HG03457 (cell line): ENCODE data around the gene DAB1.

Experiments
- ATAC-seq: cut with Tn5 transposase; IDR thresholded peaks from one replicate; pipeline ENCODE4 v1.9.1; 2021; ENCODE audit warnings: moderate number of reproducible peaks; ENCODE audit not compliant: unreplicated experiment

The DAB1 gene

DNA sequence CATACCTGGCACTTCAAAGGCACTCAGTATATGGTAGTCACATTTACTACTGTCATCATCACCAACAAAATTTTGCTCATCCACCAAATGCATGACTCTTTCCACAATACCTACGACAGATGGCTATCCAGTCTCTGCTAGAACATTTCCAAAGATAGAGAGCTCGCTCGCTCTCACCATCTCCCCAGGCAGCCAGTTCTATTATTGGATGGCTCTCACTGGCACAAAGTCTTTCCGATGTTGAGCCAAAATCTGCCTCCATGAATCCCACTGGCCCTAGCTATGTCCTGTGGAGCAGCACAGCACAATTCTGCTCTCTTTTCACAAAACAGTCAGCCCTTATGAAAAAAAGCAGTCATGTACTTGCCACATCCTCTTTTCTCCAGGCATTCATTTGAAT is 102.1 kb downstream of the DAB1 start:
- no peak for ATAC-seq

DNA sequence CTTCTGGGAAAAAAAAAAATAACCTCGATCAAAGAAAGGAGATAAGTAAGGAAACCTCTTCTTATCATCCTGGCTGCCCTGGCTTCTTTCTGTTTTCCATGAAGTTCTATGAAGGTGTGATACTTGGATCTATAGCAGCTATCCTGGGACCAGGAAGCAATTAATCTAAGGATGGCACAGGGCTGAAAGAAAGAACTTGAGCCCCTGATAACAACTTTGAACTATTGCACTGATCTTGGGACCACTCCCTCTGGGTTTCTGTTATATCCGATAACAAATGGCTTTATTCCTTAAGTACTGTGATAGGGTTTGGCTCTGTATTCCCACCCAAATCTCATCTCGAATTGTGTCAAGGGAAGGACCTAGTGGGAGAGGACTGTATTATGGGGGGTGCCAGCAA is 104.1 kb downstream of the DAB1 start:
- ATAC-seq: no peak

- no peak for ATAC-seq
These were observed 104.7 kb downstream of the DAB1 start for GRCh38 chr1:57319165-57319564.

DNA sequence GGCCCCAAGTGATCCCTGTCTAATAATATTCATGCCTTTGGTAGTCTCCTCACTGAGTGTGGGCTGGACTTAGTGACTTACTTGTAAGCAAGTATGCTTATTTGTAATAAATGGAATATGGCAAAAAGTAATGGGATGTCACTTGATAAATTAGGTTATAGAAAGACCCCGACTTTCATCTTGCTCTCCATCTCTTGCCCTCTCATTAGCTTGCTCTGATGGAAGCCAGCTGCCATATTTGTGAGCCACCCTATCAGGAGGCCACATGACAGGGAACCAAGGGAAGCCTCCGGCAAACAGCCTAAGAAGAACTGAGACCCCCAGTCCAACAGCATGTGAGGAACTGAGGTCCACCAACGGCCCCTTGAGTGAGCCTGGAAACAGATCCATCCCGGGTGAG is 107.0 kb downstream of the DAB1 start:
- no peak for ATAC-seq

DNA sequence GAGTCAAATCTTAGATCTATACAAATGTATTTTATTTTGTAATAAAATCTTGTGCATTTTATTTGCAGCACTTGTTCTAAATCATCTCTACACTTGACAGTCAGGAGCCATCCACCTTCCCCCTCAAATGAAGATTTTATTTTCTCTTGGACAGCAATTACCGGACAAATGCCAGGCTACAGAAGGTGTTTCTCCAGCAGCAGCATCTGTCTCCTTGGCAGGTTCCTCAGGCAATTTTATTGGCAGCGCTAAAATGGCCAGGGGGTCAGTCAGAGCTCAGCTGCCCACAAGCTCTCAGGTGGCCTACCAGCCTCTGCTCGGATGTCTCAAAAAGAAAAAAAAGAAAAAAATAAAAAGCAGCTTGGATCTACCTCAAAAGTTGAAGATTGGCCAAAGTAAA is 107.6 kb downstream of the DAB1 start:
- no peak for ATAC-seq

GRCh38 chr1:57312869-57313268 is 111.0 kb downstream of the DAB1 start:
- ATAC-seq: no peak

- no peak for ATAC-seq
These were observed 112.4 kb downstream of the DAB1 start for GRCh38 chr1:57311411-57311810.

DNA sequence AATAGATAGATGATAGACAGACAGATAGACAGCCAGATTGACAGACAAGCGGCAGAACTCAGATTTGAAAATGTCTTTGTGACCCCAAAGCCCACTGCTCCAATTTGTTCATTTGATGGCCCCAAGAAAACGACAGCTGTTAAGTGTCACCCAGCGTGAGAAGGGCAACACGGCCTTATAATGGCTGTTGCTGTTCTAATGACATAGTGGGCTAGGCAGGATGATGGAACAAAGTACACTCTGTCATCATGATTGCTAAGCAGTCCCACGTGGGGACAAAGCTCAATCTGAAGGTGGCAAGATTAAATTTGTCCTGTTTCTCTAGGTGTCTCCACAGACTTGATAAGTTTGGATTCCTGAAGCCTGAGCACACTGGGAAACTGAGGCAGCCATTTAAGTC is 112.9 kb downstream of the DAB1 start:
- ATAC-seq: no peak

GRCh38 chr1:57309630-57310029 is 114.2 kb downstream of the DAB1 start:
- no peak for ATAC-seq

- no peak for ATAC-seq
These were observed 116.3 kb downstream of the DAB1 start for GRCh38 chr1:57307392-57308170.

DNA sequence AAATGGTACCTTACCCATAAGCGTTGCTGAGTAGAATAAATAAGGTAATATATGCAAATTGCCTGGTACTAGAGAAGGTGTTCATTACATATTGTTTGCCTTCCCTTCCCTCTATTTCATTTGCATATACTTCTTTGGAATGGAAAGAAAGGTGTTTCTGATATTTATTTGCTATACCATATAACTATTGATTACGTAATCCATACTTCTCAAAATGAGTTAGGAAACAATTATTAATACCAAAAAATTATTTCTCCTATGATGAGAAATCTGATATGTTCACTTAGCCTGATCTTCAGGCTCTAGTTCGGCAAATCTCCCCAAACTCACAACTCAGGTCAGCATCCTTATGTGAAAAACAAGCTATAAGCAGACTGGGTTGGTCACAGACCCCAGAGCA is 119.3 kb downstream of the DAB1 start:
- ATAC-seq: no peak

GRCh38 chr1:57302812-57303596 is 120.9 kb downstream of the DAB1 start:
- no peak for ATAC-seq

DNA sequence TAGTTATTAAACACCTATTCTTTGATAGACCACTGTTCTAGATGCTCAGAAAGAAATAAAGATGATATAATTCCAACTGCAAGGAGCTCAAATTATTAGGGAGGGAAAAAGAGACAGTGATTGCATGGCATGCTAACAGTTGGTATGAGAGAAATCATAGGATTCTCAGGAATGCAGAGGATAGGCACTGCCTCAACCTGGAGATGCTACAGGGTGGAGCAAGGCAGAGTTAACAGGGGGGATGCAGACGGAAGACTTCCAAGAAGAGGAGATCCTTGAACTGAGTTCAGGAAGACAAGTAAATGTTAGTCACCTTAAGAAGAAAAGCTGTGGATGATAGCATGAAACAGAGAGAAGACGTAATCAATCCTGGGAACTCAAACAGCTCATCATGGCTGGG is 123.7 kb downstream of the DAB1 start:
- no peak for ATAC-seq

- no peak for ATAC-seq
These were observed 127.1 kb downstream of the DAB1 start for GRCh38 chr1:57296726-57297250.

DNA sequence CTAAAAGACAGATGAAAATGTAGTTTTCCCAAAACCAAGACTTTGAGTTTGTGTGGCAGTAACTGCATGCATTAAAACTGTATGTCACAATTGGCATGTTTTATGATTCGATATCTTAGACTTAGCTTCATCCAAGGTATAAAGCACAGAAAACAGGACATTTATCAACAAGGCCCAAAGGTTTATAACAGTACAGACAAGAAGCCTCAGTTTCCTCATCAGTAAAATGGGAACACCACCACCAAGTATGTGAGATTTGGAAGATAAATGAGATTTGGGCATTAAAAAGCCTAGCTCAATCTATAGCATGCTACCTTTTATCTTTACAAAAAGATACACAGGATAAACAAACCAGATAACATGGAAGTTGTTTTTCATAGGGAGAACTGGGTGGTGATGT is 128.5 kb downstream of the DAB1 start:
- ATAC-seq: no peak

DNA sequence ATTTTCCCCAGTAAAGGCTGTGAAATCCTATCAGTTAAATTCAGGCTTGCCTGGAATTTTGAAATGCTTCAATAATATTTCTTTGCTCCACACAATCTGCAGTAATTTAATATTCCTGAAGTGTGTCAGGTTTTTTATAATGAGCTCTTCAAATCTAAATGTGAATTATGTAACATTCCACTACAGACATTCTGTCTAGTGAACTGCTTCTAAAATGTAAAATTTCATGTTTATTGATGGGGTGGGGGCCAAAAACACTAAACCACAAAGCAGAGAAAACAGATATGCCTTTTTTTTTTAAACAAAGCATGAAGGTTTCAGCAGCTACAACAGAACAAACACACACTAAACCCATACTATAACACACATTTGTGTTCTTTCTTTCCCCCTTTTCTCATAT is 129.7 kb downstream of the DAB1 start:
- no peak for ATAC-seq

- ATAC-seq: no peak
These were observed 130.6 kb downstream of the DAB1 start for GRCh38 chr1:57293214-57293613.

DNA sequence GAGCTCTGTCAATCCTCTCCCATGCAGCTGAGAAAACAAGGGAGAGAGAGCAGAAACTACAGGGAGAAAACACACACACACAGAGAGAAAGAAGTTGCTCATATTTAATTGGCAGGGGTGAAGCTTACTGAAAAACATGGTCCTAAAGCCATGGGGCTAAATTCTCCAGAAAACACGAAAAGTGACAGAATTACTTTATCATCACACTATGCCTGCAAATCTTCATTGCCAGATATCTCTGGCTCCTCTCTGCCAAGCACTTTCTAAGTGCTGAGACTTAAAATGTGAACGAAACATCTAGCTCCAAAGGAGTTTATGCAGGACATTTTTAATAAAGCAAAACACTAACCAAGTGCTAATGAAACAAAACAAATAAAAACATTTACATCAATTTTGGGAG is 134.1 kb downstream of the DAB1 start:
- no peak for ATAC-seq

DNA sequence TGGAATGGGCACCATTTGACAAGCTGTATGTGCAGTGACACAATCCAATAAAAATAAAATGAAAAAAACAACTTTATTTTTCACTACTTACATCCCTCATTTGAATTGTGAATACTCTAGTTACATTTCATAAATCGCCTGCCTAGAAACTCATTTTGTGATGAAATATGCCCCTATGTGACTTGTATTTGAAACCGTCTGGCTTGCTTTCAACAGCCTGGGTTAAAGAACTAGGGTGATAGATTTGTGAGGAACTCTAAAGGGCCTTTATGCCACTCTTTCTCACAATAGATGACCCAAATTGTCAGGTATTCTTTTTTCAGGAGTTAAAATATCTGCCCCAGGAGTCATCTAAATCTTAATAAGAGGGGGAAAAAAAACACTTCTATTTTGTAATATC is 137.9 kb downstream of the DAB1 start:
- ATAC-seq: no peak

DNA sequence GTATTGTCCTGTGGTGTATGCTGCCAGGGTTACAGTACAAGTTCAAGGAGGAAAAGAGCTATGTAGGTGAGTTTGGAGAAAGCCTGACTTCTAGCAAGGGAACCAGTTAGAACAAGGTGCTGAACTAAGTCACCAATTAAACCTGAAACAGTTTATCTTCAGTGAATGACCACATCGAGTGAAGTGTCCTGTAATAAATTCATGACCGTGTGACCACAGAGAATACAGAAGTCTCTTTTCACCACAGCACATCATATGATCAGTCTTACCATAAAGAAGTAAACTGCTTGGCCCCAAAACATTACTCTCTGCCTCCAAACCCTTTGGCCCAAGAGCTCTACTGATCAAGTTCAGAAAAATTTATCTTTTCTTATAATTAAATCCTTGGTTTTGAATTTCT is 141.4 kb downstream of the DAB1 start:
- no peak for ATAC-seq

DNA sequence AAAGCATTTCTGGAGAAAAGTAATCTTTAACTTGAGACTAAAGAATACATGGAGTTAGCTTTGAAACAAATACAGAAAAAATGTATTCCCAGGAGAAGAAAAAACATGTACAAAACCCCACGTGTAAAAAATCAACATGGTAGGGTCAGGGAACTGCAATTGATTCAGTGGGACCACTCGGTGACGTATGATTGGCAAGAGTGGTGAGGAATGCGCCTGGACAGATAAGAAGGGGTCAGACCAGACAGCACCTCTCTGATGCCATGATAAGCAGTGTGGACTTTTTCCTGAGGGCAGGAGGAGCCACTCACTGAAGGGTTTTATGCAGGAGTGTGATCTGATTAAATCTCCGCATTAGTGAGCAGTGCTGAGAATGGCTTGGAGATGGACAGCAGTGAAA is 142.5 kb downstream of the DAB1 start:
- no peak for ATAC-seq
